Keratinocyte (primary cell): ENCODE results near the gene LPAR5. TPM values are rescaled to one million over a fixed set of nuclear protein-coding genes. Genes with fewer than 3 reads are reported as not detected.

Experiments
- DNase-seq: peaks from one replicate; pipeline ENCODE4 v3.0.0-alpha.2; 2011; ENCODE audit warnings: low read depth, missing footprints, low spot score
- FAIRE-seq: peaks from 2 replicates; lab custom pipeline; 2011; peaks lifted over from hg19 to GRCh38; lab: Jason Lieb, UNC
- H2AFZ ChIP-seq: 2 replicates; pipeline ENCODE4 v1.6.0; 2012; ENCODE audit warnings: low read length, control low read depth, inconsistent platforms; ENCODE audit not compliant: control insufficient read depth
- H3K27ac ChIP-seq: 2 replicates; pipeline ENCODE4 v1.5.1; 2011; ENCODE audit warnings: low read length; ENCODE audit not compliant: control insufficient read depth, insufficient read depth
- H3K27me3 ChIP-seq: 3 replicates; pipeline ENCODE4 v1.6.0; 2011; ENCODE audit warnings: low read length; ENCODE audit not compliant: control insufficient read depth, insufficient read depth; ENCODE audit errors: extremely low read depth
- H3K36me3 ChIP-seq, 2 experiments: 2 replicates in 1 of 2; 3 replicates in 1 of 2; pipeline ENCODE4 v1.5.1; 2011; ENCODE audit warnings: low read length in 2 of 2, mild to moderate bottlenecking in 1 of 2; ENCODE audit not compliant: control insufficient read depth in 2 of 2, insufficient read depth in 2 of 2; ENCODE audit errors: extremely low read depth in 1 of 2
- H3K4me1 ChIP-seq: 3 replicates; pipeline ENCODE4 v1.5.1; 2011; ENCODE audit warnings: low read length; ENCODE audit not compliant: control insufficient read depth, insufficient read depth; ENCODE audit errors: extremely low read depth
- H3K4me2 ChIP-seq: 3 replicates; pipeline ENCODE4 v1.6.0; 2011; ENCODE audit warnings: low read depth, low read length; ENCODE audit not compliant: control insufficient read depth, insufficient read depth; ENCODE audit errors: extremely low read depth
- H3K4me3 ChIP-seq, 3 experiments: fragments of 200-600 bp in 1 of 3; sonication (generic) in 1 of 3; 2 replicates in 2 of 3; 3 replicates in 1 of 3; pipeline ENCODE4 v1.5.1; 2011 to 2016; ENCODE audit warnings: low read length in 3 of 3, mild to moderate bottlenecking in 3 of 3, control low read depth in 2 of 3, inconsistent platforms in 1 of 3, low read depth in 1 of 3, mixed read lengths in 1 of 3, mixed run types in 1 of 3, moderate library complexity in 1 of 3; ENCODE audit not compliant: control insufficient read depth in 2 of 3, insufficient read depth in 2 of 3; ENCODE audit errors: extremely low read depth in 1 of 3
- H3K79me2 ChIP-seq: 2 replicates; pipeline ENCODE4 v1.6.0; 2012; ENCODE audit warnings: low read length; ENCODE audit not compliant: control insufficient read depth, insufficient read depth
- H3K9ac ChIP-seq: 3 replicates; pipeline ENCODE4 v1.6.0; 2011; ENCODE audit warnings: low read length; ENCODE audit not compliant: control insufficient read depth, insufficient read depth; ENCODE audit errors: extremely low read depth
- H3K9me1 ChIP-seq: 3 replicates; pipeline ENCODE4 v1.6.0; 2011; ENCODE audit warnings: low read length; ENCODE audit not compliant: control insufficient read depth, insufficient read depth; ENCODE audit errors: extremely low read depth
- H3K9me3 ChIP-seq: 2 replicates; pipeline ENCODE4 v1.5.1; 2012; ENCODE audit warnings: low read depth, low read length; ENCODE audit not compliant: control insufficient read depth
- H4K20me1 ChIP-seq: 3 replicates; pipeline ENCODE4 v1.6.0; 2011; ENCODE audit warnings: low read length; ENCODE audit not compliant: control insufficient read depth, insufficient read depth; ENCODE audit errors: extremely low read depth
- CTCF ChIP-seq, 3 experiments: IDR thresholded peaks in 1 of 3; conservative IDR thresholded peaks in 1 of 3; optimal IDR thresholded peaks in 1 of 3; 2 replicates in 2 of 3; 3 replicates in 1 of 3; pipeline versions ENCODE3 to v1.5.1; 2011; ENCODE audit warnings: low read length in 3 of 3, mild to moderate bottlenecking in 3 of 3, moderate library complexity in 2 of 3, control low read depth in 1 of 3, inconsistent platforms in 1 of 3; ENCODE audit not compliant: insufficient read depth in 2 of 3; ENCODE audit errors: extremely low read depth in 1 of 3
- EZH2 ChIP-seq: IDR thresholded peaks from one replicate; pipeline ENCODE4 v1.6.1; 2012; ENCODE audit warnings: inconsistent platforms, mild to moderate bottlenecking, low read length, moderate library complexity
- dilution Hi-C: fragments of 300-500 bp; cut with MboI; formaldehyde crosslinking; loops from one replicate; pipeline ENCODE4 v1.7.0; 2020; ENCODE audit warnings: low sequenced_read_pairs; ENCODE audit not compliant: extremely low pct_ligation_motif_present
- polyA plus RNA-seq, 5 experiments: library from polyadenylated mRNA; depleted of rRNA in 3 of 5; stranded (reverse) in 3 of 5; stranded (forward) in 1 of 5; unstranded in 1 of 5; fragments of >200 nt; gene quantifications; 1 replicate in 1 of 5; 2 replicates in 3 of 5; 3 replicates in 1 of 5; pipeline versions ENCODE4 v1.2.1 to v1.2.3, GENCODE V29; 2011 to 2012; ENCODE audit warnings: missing spikeins in 2 of 5, low read depth in 1 of 5, low replicate concordance in 1 of 5

LPAR5 gene
- polyA plus RNA-seq, 1 donor (not counting 4 experiments of a cell fraction or from before 2014, with no cell fraction given) = 8.3 TPM

- Histone ChIP-seq H2AFZ (no peak overlapping the region), H3K9me3 (no peaks in the 10 kb centered on the region), H3K4me2 (peak overlapping the region; percentile 25), H3K79me2 (no peaks in the 10 kb centered on the region), H3K9ac (no peak overlapping the region), H4K20me1 (no peaks in the 10 kb centered on the region), H3K9me1 (no peaks in the 10 kb centered on the region), H3K4me3 (no peak overlapping the region), H3K4me1 (peaks cover 22% of the 10 kb centered on the region), H3K27me3 (no peaks in the 10 kb centered on the region), H3K36me3 (no peaks in the 10 kb centered on the region), H3K27ac (no peak overlapping the region)
- FAIRE-seq (no peak), DNase-seq (no peak)
- dilution Hi-C loops = no loop called here
- TF ChIP-seq EZH2 (no peak), CTCF (optimal IDR thresholded peaks at IDR 0.05 in 1 of 3, IDR thresholded peaks at IDR 0.05 in 1 of 3, conservative IDR thresholded peaks at IDR 0.05 in 1 of 3; ENCODE audit: extremely low read depth in 1 of 3, insufficient read depth in 2 of 3, low read length in 3 of 3) (no peak)
These were observed 23.5 kb downstream of the LPAR5 start for GRCh38 chr12:6612247-6612646.

GRCh38 chr12:6608592-6609281 lies 27.0 kb downstream of the LPAR5 start:
- H3K27ac ChIP-seq = no peak overlapping the region
- no peak for FAIRE-seq
- H3K9me1 ChIP-seq = peaks cover 3% of the 10 kb centered on the region
- H3K4me2 ChIP-seq = no peak overlapping the region
- TF ChIP-seq CTCF (optimal IDR thresholded peaks at IDR 0.05 in 1 of 3, IDR thresholded peaks at IDR 0.05 in 1 of 3, conservative IDR thresholded peaks at IDR 0.05 in 1 of 3; ENCODE audit: extremely low read depth in 1 of 3, insufficient read depth in 2 of 3, low read length in 3 of 3) (no peak), EZH2 (no peak)
- H3K4me1 ChIP-seq = peaks cover 41% of the 10 kb centered on the region
- H3K36me3 ChIP-seq = peaks cover 1 to 2% of the 10 kb centered on the region in 2 experiments
- dilution Hi-C loops = no loop called here
- no peak for DNase-seq
- peaks cover 26% of the 10 kb centered on the region for H3K79me2 ChIP-seq
- no peak overlapping the region for H3K4me3 ChIP-seq
- H2AFZ ChIP-seq = no peak overlapping the region
- no peaks in the 10 kb centered on the region for H4K20me1 ChIP-seq
- no peaks in the 10 kb centered on the region for H3K27me3 ChIP-seq
- H3K9me3 ChIP-seq = no peaks in the 10 kb centered on the region
- no peak overlapping the region for H3K9ac ChIP-seq
